ENCODE data around the gene CHST10.

- TF ChIP-seq YY1 (IDR thresholded peaks at IDR 0.05; ENCODE audit: insufficient read depth, insufficient read length) (no peak), ZNF274 (IDR thresholded peaks at IDR 0.05; ENCODE audit: low read depth, low read length) (no peak)
Measured at GRCh38 chr2:100437751-100438150, 20.3 kb upstream of the CHST10 start.
